Mucosa of rectum (tissue), 2 donors: ENCODE results near the gene TTC7B.

Experiments
- H3K27ac ChIP-seq, 2 donors: one replicate each; pipeline ENCODE4 v1.7.0; 2013; ENCODE audit warnings: inconsistent platforms in 2 of 2, low read depth in 2 of 2, low read length in 2 of 2
- H3K27me3 ChIP-seq, 2 donors: one replicate each; pipeline ENCODE4 v1.7.0; 2013; ENCODE audit warnings: low read length in 2 of 2; ENCODE audit not compliant: control insufficient read depth in 2 of 2, insufficient read depth in 2 of 2
- H3K36me3 ChIP-seq, 2 donors: one replicate each; pipeline ENCODE4 v1.7.0; 2013; ENCODE audit warnings: low read length in 2 of 2; ENCODE audit not compliant: control insufficient read depth in 2 of 2, insufficient read depth in 2 of 2
- H3K4me1 ChIP-seq, 2 donors: one replicate each; pipeline ENCODE4 v1.7.0; 2013; ENCODE audit warnings: low read length in 2 of 2, mild to moderate bottlenecking in 1 of 2; ENCODE audit not compliant: control insufficient read depth in 2 of 2, insufficient read depth in 2 of 2
- H3K4me3 ChIP-seq, 2 donors: one replicate each; pipeline ENCODE4 v1.7.0; 2013; ENCODE audit warnings: low read length in 2 of 2
- H3K9ac ChIP-seq, 2 donors: one replicate each; pipeline ENCODE4 v1.7.0; 2013; ENCODE audit warnings: low read length in 2 of 2, low read depth in 1 of 2, mild to moderate bottlenecking in 1 of 2
- H3K9me3 ChIP-seq, 2 donors: one replicate each; pipeline ENCODE4 v1.7.0; 2013; ENCODE audit warnings: low read length in 2 of 2; ENCODE audit not compliant: control insufficient read depth in 2 of 2
- donor health status: healthy.
- donor health status: Normal muscosa, but diverticular disease.

The TTC7B gene

DNA sequence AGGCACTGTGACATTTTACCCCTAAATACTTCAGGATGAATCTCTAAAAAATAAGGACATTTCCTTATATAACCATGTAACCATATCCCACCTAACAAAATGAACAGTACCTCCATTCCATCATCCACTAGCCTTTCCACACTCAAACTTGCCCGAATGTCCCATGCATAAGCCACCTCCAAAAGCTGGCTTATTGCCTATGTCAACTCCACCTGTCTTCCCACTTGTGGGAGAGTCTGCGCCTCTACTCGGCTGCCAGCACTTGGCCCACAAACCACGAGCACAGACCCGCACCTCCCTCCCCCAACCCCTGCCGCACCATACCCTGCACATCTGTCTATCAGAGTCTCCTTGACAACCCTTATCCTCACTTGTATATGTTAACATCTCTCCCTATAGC, 253.6 kb downstream of the TTC7B start:
- no peak overlapping the region for H3K4me3 ChIP-seq
- H3K27me3 ChIP-seq, result no peaks in the 10 kb centered on the region
- H3K9me3 ChIP-seq, result no peaks in the 10 kb centered on the region
- H3K36me3 ChIP-seq, result no peaks in the 10 kb centered on the region
- no peak overlapping the region for H3K27ac ChIP-seq
- H3K4me1 ChIP-seq, result no peaks in the 10 kb centered on the region
- H3K9ac ChIP-seq, result no peak overlapping the region

DNA sequence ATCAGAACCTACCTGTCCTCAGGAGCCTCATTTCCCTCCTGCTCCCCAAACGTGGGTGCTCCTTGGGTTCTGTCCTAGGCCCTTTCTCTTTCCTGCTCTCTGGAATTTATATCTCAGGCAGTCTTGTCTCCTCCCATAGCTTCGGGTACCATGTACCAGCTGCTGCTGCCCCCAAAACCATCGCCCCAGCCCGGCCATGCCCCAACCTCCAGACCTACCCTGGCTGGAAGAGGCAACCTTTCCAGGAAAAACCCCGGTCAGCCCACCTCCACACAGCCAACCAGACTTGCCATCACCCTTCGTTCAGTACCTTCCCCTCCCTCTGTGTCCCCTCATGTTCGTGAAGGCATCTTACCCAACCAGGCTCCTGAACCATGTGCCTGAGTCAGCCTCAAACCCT, 254.3 kb downstream of the TTC7B start:
- no peaks in the 10 kb centered on the region for H3K9me3 ChIP-seq
- no peaks in the 10 kb centered on the region for H3K27me3 ChIP-seq
- no peak overlapping the region for H3K9ac ChIP-seq
- H3K4me1 ChIP-seq, result no peaks in the 10 kb centered on the region
- no peak overlapping the region for H3K27ac ChIP-seq
- no peak overlapping the region for H3K4me3 ChIP-seq
- no peaks in the 10 kb centered on the region for H3K36me3 ChIP-seq

- no peaks in the 10 kb centered on the region for H3K27me3 ChIP-seq
- H3K9ac ChIP-seq, result no peak overlapping the region
- H3K36me3 ChIP-seq, result no peaks in the 10 kb centered on the region
- H3K4me1 ChIP-seq, result no peaks in the 10 kb centered on the region
- no peaks in the 10 kb centered on the region for H3K9me3 ChIP-seq
- H3K4me3 ChIP-seq, result no peak overlapping the region
- H3K27ac ChIP-seq, result no peak overlapping the region
These were observed 255.2 kb downstream of the TTC7B start for GRCh38 chr14:90560991-90561390.

DNA sequence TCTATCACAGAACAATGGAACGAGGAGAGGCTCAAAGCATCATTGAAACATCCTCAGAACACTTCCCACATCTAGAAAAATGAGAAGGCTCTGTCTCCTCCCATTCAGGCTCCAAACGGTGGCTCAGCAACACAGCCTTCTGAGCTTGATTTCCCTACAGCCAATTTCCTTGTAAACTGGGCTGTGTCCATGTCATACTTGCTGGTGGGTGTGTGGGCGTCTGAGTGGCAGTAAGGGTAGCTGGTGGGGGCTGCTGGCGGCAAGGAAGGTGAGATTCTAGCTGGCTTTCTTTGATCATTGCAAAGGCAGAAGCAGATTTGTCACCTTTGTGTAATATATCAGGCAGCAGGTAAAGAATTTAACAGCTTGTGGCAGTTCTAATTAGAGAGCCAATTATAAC, 255.7 kb downstream of the TTC7B start:
- Histone ChIP-seq H3K9me3 (no peaks in the 10 kb centered on the region), H3K4me1 (no peaks in the 10 kb centered on the region), H3K27me3 (no peaks in the 10 kb centered on the region), H3K27ac (no peak overlapping the region), H3K9ac (no peak overlapping the region), H3K4me3 (no peak overlapping the region), H3K36me3 (no peaks in the 10 kb centered on the region)

GRCh38 chr14:90559811-90560492, 256.3 kb downstream of the TTC7B start:
- Histone ChIP-seq H3K27me3 (no peaks in the 10 kb centered on the region), H3K27ac (no peak overlapping the region), H3K4me3 (no peak overlapping the region), H3K36me3 (no peaks in the 10 kb centered on the region), H3K9ac (no peak overlapping the region), H3K4me1 (no peaks in the 10 kb centered on the region), H3K9me3 (no peaks in the 10 kb centered on the region)

DNA sequence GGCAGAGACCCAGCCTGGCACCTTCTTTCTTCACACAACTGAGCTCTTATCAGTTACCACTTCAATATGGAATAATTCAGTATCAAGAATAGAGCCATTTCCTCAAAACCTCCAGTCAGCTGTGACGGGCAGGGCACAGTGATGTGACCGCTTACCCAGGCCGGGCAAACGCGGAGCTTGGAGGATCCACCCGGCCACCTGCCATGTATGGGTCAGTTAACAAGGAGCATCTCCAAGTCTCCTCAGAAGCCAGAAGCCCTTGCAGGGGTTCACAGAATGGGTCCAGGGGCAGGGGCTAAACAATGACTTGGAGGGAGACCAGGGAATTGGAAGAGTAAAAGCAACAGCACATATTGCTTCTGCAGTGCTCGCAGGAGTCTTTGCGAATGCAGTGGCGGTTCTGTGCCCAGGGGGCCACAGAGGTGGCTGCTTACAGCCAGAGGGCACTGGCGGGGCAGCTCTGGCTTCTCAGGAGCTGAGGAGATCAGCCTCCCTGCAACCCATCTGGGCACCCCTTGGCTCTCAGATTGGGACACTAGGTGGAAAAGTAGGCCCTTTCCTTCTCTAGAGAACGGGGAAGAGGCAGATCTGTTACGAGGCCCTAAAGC, 257.1 kb downstream of the TTC7B start:
- Histone ChIP-seq H3K4me3 (no peak overlapping the region), H3K4me1 (no peaks in the 10 kb centered on the region), H3K9me3 (no peaks in the 10 kb centered on the region), H3K27me3 (no peaks in the 10 kb centered on the region), H3K36me3 (no peaks in the 10 kb centered on the region), H3K27ac (no peak overlapping the region), H3K9ac (no peak overlapping the region)

- no peaks in the 10 kb centered on the region for H3K27me3 ChIP-seq
- no peaks in the 10 kb centered on the region for H3K36me3 ChIP-seq
- H3K27ac ChIP-seq, result no peak overlapping the region
- H3K4me3 ChIP-seq, result no peak overlapping the region
- H3K9me3 ChIP-seq, result no peaks in the 10 kb centered on the region
- H3K9ac ChIP-seq, result no peak overlapping the region
- H3K4me1 ChIP-seq, result no peaks in the 10 kb centered on the region
These were observed 257.9 kb downstream of the TTC7B start for GRCh38 chr14:90558041-90558982.

DNA sequence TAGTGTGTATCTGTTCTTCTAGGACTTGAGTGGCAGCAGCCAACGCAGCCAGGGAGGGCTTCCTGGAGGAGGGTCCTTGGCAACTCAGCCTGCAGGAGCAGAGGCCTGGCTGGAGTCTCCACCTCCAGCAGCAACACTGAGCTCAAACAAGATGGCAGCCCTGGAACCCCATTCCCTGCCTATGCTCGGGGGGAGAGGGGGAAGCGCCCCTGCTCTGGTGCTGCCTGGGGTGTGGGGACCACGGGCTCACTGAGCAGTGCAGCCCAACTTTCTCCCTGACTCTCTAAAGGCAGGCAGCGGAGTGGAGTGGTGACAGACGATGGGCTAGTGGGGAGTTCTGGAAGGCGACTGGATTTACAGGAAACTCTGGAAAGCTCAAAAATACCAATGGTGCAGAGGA, 258.7 kb downstream of the TTC7B start:
- Histone ChIP-seq H3K4me3 (no peak overlapping the region), H3K9ac (no peak overlapping the region), H3K4me1 (no peaks in the 10 kb centered on the region), H3K27ac (no peak overlapping the region), H3K36me3 (no peaks in the 10 kb centered on the region), H3K27me3 (no peaks in the 10 kb centered on the region), H3K9me3 (no peaks in the 10 kb centered on the region)

DNA sequence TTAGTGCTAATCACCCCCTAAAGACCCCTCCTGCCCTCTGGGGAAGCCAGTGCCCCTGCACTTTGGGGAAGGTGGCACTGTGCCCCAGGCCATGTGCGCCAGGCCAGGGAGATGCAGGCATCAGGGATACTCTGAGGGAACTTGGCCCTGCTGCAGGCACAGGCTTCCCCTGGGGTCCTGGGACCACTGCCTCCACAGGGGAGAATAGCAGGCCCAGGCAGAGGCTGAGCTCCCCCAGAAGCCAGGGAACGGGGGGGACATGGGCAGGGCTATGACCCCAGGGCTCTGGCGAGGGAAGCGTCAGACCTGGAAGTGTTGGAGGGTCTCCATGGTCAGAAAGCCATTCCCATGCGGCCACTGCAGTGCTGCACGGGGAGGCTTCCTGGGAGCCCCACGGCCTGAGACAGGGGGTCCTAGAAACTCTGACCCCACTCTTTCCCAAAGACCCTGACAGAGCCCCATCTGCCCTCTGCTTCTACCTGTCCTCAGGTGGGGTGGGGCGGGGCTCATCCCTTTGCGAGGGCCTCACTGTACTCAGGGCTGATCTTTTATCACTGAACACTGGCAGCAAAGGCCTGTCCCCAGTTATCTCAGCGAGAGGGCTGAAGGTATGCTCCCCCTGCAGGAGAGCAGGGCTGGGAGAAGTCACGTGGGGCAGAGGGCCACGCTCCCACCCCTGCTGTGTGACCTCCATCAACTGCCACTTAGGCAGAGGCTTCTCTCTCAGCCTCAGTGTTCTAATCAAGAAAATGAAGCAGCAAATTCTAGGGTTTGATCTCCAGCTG, 259.4 kb downstream of the TTC7B start:
- no peak overlapping the region for H3K9ac ChIP-seq
- no peaks in the 10 kb centered on the region for H3K4me1 ChIP-seq

More for the DNA sequence above, 259.4 kb downstream of the TTC7B start:
- no peaks in the 10 kb centered on the region for H3K27me3 ChIP-seq
- H3K27ac ChIP-seq, result no peak overlapping the region
- no peaks in the 10 kb centered on the region for H3K9me3 ChIP-seq
- H3K36me3 ChIP-seq, result no peaks in the 10 kb centered on the region
- no peak overlapping the region for H3K4me3 ChIP-seq
